Measurements from ENCODE around the gene MMP20. TPM values are rescaled to one million over a fixed set of nuclear protein-coding genes. Genes with fewer than 3 reads are reported as not detected.

MMP20 gene
- polyA plus RNA-seq, 1 experiment: not detected

- TF ChIP-seq, protein P1, sequence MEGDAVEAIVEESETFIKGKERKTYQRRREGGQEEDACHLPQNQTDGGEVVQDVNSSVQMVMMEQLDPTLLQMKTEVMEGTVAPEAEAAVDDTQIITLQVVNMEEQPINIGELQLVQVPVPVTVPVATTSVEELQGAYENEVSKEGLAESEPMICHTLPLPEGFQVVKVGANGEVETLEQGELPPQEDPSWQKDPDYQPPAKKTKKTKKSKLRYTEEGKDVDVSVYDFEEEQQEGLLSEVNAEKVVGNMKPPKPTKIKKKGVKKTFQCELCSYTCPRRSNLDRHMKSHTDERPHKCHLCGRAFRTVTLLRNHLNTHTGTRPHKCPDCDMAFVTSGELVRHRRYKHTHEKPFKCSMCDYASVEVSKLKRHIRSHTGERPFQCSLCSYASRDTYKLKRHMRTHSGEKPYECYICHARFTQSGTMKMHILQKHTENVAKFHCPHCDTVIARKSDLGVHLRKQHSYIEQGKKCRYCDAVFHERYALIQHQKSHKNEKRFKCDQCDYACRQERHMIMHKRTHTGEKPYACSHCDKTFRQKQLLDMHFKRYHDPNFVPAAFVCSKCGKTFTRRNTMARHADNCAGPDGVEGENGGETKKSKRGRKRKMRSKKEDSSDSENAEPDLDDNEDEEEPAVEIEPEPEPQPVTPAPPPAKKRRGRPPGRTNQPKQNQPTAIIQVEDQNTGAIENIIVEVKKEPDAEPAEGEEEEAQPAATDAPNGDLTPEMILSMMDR (IDR thresholded peaks at IDR 0.05; ENCODE audit: low read depth, low read length): no peak
- no peak overlapping the region for H3K4me3 ChIP-seq (ENCODE audit: low read depth, low read length)
- H3K27me3 ChIP-seq (ENCODE audit: control insufficient read depth, insufficient read depth, low read length): no peaks in the 10 kb centered on the region
- POLR2A ChIA-PET: no interaction called here
- H3K9me3 ChIP-seq (ENCODE audit: control insufficient read depth, insufficient read depth, low read length): no peaks in the 10 kb centered on the region
- no peak for DNase-seq (ENCODE audit: low read depth, low spot score)
- no peak overlapping the region for H3K27ac ChIP-seq (ENCODE audit: low read depth, low read length)
- CTCF ChIA-PET: interaction anchor here (0.6 kb wide), 1 partner anchor 52 kb away, joined by 3 read pairs; no protein-coding TSS in a partner anchor
Observed at GRCh38 chr11:102551169-102551781, 73.9 kb downstream of the MMP20 start.

DNA sequence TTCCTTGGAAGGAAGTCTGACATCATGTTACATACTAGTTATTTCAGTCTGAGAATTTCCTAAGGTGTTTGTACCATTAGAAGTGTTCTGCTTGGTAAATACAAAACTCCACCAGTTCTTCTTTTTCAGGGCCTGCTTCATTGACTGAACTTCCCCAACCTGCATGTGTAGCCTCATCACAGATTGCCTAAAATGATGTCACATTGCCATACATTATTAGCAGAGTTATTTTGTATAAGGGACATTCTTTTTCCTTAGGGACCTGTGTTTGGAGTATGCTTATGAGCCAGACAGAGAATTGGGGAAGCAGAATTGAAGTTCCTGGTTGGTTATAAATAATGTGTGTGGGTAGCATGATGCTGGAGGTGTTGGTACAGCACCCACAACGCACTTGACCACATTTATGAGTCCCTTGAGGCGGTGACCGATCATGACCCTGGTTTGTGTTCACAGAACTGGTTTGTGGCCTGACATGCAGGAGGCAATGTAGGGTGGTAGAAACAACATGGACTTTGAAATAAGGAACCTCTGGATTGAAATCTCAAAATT is 78.1 kb downstream of the MMP20 start:
- CTCF ChIA-PET: interaction anchor here (1.0 kb wide), 1 partner anchor 119 kb away, joined by 3 read pairs; no protein-coding TSS in a partner anchor

DNA sequence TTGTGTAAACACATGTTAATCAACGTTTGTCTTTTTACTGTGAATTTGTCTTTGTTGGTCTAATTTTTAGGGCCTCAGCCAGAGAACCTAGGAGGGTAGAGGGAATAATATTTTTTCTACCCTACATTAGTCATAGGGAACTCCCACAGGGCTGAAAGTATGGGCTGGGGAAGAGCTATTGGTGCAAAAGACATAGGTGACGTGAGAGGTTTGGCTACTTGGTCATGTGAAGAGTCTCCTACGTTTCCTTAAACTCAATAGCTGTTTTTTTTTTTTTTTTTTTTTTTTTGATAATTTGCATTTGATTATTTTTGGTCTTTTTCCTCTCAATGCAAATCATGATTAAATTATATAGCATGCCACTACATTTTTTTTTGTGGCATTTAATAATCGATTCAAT is 78.7 kb downstream of the MMP20 start:
- Histone ChIP-seq H3K27me3 (ENCODE audit: control insufficient read depth, insufficient read depth, low read length) (peaks cover 2% of the 10 kb centered on the region), H3K9me3 (ENCODE audit: control insufficient read depth, insufficient read depth, low read length) (no peaks in the 10 kb centered on the region), H3K27ac (ENCODE audit: low read depth, low read length) (no peak overlapping the region), H3K4me3 (ENCODE audit: low read depth, low read length) (no peak overlapping the region)
- CTCF ChIA-PET: interaction anchor here (0.6 kb wide), 1 partner anchor 181 kb away, joined by 3 read pairs; no protein-coding TSS in a partner anchor
- TF ChIP-seq, protein P1 (IDR thresholded peaks at IDR 0.05; ENCODE audit: low read depth, low read length): no peak
- POLR2A ChIA-PET: interaction anchor here (0.6 kb wide), 1 partner anchor 1004 kb away, joined by 3 read pairs; no protein-coding TSS in a partner anchor
- DNase-seq (ENCODE audit: low read depth, low spot score): no peak

More for the DNA sequence above, 78.1 kb downstream of the MMP20 start:
- Histone ChIP-seq H3K27ac (ENCODE audit: low read depth, low read length) (no peak overlapping the region), H3K27me3 (ENCODE audit: control insufficient read depth, insufficient read depth, low read length) (no peaks in the 10 kb centered on the region), H3K4me3 (ENCODE audit: low read depth, low read length) (no peak overlapping the region), H3K9me3 (ENCODE audit: control insufficient read depth, insufficient read depth, low read length) (no peaks in the 10 kb centered on the region)
- no peak for DNase-seq (ENCODE audit: low read depth, low spot score)
- POLR2A ChIA-PET: no interaction called here
- TF ChIP-seq, protein P1 (IDR thresholded peaks at IDR 0.05; ENCODE audit: low read depth, low read length): no peak

- CTCF ChIA-PET: interaction anchor here (0.5 kb wide), 1 partner anchor 537 kb away, joined by 3 read pairs; no protein-coding TSS in a partner anchor
Observed at GRCh38 chr11:102545701-102546100, 79.4 kb downstream of the MMP20 start.

More at GRCh38 chr11:102545701-102546100, 79.4 kb downstream of the MMP20 start:
- Histone ChIP-seq H3K4me3 (ENCODE audit: low read depth, low read length) (no peak overlapping the region), H3K27me3 (ENCODE audit: control insufficient read depth, insufficient read depth, low read length) (peaks cover 2% of the 10 kb centered on the region), H3K27ac (ENCODE audit: low read depth, low read length) (no peak overlapping the region), H3K9me3 (ENCODE audit: control insufficient read depth, insufficient read depth, low read length) (no peaks in the 10 kb centered on the region)
- DNase-seq (ENCODE audit: low read depth, low spot score): no peak
- TF ChIP-seq, protein P1 (IDR thresholded peaks at IDR 0.05; ENCODE audit: low read depth, low read length): no peak
- POLR2A ChIA-PET: no interaction called here
